Mammary epithelial cell (primary cell): ENCODE results near the gene PSMD2.

ENCODE experiments used
- CTCF ChIP-seq, 2 donors: IDR thresholded peaks in 1 of 2; conservative IDR thresholded peaks in 1 of 2; 2 replicates each; pipeline ENCODE4 v1.5.1; 2011 to 2012; ENCODE audit warnings: inconsistent platforms in 2 of 2, low read length in 2 of 2, mild to moderate bottlenecking in 2 of 2, control low read depth in 1 of 2, low read depth in 1 of 2; ENCODE audit not compliant: insufficient read depth in 1 of 2; ENCODE audit errors: extremely low read depth in 1 of 2
- EZH2 ChIP-seq: IDR thresholded peaks from 2 replicates; pipeline ENCODE4 v1.6.1; 2012; ENCODE audit warnings: low read length, inconsistent platforms, borderline replicate concordance

DNA sequence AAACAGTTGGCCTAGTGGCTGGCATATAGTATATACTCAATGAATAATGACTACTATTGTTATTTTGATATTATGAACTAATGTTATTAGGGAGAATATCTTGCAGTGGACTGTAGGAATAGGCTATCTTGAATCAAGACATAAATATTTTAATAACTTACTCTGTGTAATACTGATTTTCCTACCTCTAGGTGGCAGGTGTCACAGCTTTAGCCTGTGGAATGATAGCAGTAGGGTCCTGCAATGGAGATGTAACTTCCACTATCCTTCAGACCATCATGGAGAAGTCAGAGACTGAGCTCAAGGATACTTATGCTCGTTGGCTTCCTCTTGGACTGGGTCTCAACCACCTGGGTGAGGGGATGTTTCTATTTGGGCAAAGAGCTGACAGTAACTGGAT lies 6.5 kb downstream of the PSMD2 start:
- TF ChIP-seq CTCF (conservative IDR thresholded peaks at IDR 0.05 in 1 of 2, IDR thresholded peaks at IDR 0.05 in 1 of 2; ENCODE audit: extremely low read depth in 1 of 2, insufficient read depth in 1 of 2, low read depth in 1 of 2, low read length in 2 of 2) (peak; percentile 37 to 47), EZH2 (no peak)
